ENCODE measurements around the gene B3GLCT. TPM values are rescaled to one million over a fixed set of nuclear protein-coding genes. Genes with fewer than 3 reads are reported as not detected.

B3GLCT gene
- polyA plus RNA-seq, 4 donors = 18.5 to 41.8 (median 24.3) TPM

DNA sequence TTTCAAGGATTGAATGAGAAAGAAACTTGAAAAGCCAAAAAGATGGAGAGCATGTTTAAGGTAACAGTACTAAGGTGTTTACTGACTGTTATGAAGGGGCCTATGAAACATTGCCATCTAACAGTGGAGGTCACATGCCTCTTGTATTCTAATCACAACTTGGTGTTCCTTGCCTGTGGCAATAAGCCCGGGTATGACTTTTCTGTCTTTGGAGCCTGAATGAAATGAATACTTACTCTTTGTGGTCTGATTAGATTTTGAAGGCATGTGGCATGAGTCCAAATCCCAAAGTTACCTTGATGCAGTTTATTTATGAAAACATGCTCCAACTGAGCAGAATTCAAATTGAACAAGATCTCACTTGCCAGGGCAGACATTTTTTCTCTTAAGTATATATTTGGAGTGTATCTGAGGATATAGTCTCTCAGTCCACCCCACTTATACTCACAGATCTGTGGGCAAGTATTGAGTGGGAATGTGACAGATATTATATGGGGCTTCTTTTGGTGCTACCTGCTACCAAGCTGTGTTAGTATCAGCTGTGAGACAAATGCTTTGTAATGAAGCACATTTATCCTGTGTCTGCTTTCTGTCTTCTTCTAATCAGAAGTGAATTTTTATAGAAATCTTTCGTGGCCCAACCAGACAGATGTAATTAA is 67.5 kb downstream of the B3GLCT start:
- no peak for DNase-seq (ENCODE audit: low read depth in 4 of 4, low spot score in 3 of 4)

DNA sequence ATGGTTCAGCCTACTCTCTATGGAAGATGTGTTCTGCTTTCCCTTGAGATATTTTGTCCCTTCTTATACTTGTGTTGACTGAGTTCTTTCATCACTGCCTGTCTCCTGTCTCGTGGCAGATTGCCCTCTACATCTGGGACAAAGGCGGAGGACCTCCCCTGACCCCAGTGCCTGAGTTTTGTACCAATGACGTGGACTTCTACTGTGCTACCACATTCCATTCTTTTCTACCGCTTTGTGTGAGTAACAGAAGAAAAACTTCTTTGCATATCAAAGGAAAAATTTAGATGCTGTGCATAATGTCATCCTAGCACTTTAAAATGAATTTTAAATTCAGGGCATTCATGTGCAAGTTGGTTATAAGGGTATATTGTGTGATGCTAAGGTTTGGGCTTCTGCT is 74.6 kb downstream of the B3GLCT start:
- no peak for DNase-seq (ENCODE audit: low read depth in 4 of 4, low spot score in 3 of 4)

DNA sequence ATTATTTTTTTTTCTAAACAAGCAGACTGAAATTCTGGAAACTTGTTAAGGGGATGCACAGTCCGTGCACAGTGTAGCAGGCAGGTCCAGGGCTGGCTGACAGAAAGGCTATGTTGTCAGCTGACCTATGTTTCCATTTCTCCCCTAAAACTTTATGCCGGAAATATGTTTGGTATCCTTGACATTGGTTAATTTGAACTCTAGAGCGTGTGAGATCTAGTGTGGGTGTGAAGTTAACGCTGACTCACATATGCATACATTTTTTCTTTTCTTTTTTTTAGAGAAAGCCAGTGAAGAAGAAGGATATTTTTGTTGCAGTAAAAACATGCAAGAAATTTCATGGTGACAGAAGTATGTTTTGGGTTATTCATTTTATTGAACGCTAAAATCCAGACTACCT is 76.6 kb downstream of the B3GLCT start:
- no peak for DNase-seq (ENCODE audit: low read depth in 4 of 4, low spot score in 3 of 4)

GRCh38 chr13:31278869-31279268 is 79.1 kb downstream of the B3GLCT start:
- no peak for DNase-seq (ENCODE audit: low read depth in 4 of 4, low spot score in 3 of 4)

GRCh38 chr13:31282741-31283455 is 83.1 kb downstream of the B3GLCT start:
- no peak for DNase-seq (ENCODE audit: low read depth in 4 of 4, low spot score in 3 of 4)

DNA sequence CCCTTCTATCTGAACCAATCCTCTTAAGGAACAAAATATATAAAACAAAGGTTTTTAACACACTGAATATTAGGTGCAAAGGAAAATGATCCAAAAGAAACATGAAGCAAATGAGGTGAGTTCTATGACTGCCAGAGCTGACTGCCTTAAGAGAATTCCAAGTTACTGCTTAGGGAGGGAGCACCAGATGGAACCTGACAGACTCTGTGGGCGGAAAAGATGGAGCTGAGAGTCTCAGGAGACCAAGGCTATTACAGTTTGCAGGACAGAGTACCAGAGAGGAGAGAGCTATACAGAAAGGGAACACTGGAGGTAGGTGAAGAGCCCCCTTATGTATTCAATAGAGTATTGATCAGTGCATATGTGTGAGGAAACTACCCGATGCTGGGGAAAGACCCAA is 87.2 kb downstream of the B3GLCT start:
- DNase-seq (ENCODE audit: low read depth in 4 of 4, low spot score in 3 of 4) = no peak

GRCh38 chr13:31301119-31301518 is 101.3 kb downstream of the B3GLCT start:
- no peak for DNase-seq (ENCODE audit: low read depth in 4 of 4, low spot score in 3 of 4)

DNA sequence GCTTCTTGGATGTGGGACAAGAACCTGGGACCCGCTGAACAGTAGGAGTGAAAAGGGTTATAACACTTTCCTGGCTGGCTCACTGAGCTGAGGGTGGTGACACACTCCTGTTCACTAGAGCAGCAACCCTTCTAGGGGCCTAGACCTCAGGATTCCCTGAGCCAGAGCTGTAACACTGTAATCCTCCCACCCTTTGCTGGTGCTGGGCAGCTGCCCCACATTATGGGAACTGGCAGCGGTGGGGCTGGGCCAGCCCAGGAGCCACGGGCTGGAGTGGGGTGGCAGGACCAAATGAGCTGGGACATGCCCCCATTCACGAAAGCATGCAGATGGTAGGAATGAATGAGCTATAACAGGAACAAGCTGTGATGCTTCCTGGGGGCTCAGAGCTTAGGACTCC is 110.6 kb downstream of the B3GLCT start:
- no peak for DNase-seq (ENCODE audit: low read depth in 4 of 4, low spot score in 3 of 4)

DNA sequence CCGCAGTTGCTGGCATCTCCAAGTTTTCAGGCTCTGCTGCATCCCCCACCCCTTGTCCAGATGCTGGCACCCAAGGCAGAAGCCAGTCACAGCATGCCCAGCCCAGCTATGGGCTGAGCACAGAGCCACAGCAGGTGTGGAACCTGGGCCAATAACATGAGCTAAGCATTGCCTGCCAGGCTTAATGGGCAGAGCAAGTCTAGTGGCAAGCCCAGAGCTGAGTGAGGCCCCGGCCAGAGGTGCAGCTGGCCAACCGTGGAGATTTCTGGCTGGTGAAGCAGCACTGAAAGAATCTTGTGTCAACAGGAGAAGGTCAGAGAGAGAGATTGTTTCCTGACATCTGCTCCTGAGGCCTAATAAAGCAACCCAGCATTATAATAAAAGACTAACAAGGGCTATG is 111.0 kb downstream of the B3GLCT start:
- no peak for DNase-seq (ENCODE audit: low read depth in 4 of 4, low spot score in 3 of 4)

DNA sequence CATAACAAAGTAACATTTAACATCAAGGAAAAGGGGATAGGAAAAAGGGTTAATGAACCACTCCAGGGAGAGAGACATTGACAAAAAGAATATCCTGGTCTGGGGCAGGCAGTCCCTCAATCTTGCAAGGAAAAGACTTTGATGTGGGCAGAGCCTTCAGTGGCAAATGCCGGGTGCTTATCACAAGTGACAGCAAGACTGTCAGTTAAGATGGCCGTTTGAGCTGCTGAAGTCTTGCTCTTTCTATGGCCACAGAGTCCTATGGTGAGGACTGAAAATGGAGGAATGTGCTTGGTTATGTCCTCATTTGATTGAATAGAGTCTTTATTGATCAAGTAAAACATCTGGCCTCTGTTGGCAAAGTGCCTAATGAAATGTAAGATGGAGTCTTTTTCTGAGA is 112.1 kb downstream of the B3GLCT start:
- DNase-seq (ENCODE audit: low read depth in 4 of 4, low spot score in 3 of 4) = no peak

DNA sequence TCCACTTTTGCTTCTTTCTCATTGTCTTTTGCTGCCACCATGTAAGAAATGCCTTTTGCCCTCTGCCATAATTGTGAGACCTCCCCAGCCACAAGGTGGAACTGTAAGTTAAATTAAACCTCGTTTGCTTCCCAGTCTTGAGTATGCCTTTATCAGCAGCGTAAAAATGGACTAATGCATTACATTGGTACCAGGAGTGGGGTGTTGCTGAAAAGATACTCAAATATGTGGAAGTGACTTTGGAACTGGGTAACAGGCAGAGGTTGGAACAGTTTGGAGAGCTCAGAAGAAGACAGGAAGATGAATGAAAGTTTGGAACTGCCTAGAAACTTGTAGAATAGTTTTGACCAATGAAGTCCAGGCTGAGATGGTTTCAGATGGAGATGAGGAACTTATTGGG is 115.2 kb downstream of the B3GLCT start:
- DNase-seq (ENCODE audit: low read depth in 4 of 4, low spot score in 3 of 4) = no peak

- no peak for DNase-seq (ENCODE audit: low read depth in 4 of 4, low spot score in 3 of 4)
These were observed 121.2 kb downstream of the B3GLCT start for GRCh38 chr13:31320946-31321345.

- no peak for DNase-seq (ENCODE audit: low read depth in 4 of 4, low spot score in 3 of 4)
These were observed 121.7 kb downstream of the B3GLCT start for GRCh38 chr13:31321457-31321856.

DNA sequence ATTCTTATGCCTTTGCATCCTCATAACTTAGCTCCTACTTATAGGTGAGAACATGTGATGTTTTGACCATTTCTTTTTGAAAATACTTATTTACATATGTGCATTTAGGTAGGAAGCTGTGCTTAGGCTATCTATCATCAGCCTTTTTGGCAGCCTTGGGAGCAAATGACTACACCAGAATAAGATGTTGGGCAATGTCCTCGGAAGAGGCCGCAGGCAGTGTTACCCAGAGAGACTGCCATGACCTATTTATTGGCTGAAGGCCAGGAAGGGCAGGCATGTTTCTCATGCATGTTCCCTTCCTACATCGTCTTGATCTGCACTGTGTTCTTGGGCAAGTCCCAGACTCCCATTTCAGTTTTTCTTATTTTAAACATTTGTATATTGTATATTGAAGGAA is 122.3 kb downstream of the B3GLCT start:
- no peak for DNase-seq (ENCODE audit: low read depth in 4 of 4, low spot score in 3 of 4)

GRCh38 chr13:31322702-31323405 is 123.1 kb downstream of the B3GLCT start:
- no peak for DNase-seq (ENCODE audit: low read depth in 4 of 4, low spot score in 3 of 4)

DNA sequence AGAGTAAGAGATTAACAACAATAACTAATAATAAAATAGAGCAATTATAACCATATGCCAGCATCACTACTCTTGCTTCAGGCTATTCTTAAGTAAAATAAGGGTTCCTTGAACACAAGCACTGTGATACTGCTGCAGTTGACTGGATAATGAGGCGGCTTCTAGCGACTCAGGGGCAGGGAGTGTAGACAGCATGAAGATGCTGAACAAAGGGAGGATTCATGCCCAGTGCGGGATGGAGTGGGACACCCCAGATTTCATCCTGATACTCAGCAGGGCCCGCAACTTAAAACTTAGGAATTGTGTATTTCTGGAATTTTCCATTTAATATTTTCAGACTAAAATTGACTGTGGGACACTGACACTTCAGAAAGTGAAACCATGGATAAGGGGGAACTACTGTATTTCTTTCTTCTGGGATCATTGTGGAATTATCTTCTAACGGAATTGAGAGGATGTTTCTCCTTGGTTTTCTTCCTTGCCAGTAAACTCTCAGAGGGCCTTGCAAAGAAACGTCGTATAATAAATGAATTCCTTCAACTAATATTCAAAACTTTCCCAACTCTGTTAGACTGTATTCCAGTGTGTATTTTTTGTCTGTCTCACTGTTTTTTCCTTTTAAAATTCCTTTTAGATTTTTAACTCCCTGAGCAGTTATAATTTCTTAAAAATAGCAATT is 127.5 kb downstream of the B3GLCT start:
- no peak for DNase-seq (ENCODE audit: low read depth in 4 of 4, low spot score in 3 of 4)

DNA sequence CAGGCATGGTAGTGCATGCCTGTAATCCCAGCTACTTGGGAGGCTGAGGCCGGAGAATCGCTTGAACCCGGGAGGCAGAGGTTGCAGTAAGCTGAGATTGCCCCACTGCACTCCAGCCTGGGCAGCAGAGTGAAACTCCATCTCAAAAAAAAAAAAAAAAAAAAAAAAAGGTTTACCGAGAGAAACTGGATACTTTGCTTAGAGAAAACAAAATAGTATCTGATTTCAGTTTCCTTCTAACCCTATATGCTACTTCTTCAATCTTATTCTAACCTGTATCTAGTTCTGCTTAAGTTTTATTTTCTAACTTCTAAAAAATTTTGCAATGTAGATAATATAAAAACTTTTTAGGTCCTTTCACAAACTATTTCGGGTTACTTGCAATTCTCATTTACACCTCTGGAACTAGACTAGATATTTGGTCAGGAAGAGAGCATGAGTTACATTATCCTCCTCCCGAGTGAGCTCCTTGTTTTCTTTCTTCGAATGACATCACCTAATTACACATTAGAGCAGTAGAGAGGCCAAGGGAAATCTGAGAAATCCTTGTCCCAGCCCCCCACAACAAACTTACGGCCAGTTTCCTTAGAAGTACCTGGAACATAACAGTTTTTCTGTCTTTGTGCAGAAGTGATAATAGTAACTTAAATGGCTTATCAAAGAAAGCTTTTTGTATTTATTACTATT is 128.9 kb downstream of the B3GLCT start:
- peak in 3 of 4 donors; percentile 3 to 47 (median 31) for DNase-seq (ENCODE audit: low read depth in 4 of 4, low spot score in 3 of 4)

GRCh38 chr13:31330236-31330635 is 130.5 kb downstream of the B3GLCT start:
- DNase-seq (ENCODE audit: low read depth in 4 of 4, low spot score in 3 of 4) = no peak

DNA sequence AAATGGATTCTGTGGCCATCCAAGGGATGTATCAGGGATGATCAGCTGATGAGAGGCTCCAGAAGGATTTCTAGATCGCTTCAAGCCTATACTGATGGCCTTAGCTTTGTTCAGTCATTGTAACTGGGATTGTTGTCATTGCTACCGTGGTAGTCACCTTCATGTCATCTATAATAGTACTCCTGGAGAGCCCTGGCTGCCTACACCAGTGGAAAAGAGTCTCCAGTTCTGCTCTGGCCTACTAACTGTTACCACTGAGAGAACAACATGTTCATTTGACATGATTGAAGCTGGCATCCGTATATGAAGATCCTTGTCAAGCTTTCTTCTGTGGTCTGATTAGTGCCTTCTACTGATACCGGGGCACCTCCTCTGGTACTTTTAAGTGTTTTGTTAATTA is 131.3 kb downstream of the B3GLCT start:
- DNase-seq (ENCODE audit: low read depth in 4 of 4, low spot score in 3 of 4) = no peak

DNA sequence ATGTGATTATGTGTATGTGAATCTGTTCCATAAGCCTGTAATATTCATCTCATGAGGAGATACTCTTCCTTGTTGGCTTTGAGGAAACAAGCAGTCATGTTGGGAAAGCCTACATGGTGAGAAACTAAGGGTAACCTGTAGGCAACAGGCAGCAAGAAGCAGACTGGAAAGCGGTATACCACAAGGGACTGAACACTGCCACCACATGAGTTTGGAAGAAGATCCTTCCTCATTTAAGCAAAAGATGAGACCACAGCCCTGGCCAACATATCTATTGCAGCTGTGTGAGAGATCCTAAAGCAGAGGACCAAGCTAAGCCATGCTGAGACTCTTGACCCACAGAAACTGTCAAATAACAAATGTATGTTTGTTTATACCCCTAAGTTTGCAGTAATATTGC is 134.8 kb downstream of the B3GLCT start:
- no peak for DNase-seq (ENCODE audit: low read depth in 4 of 4, low spot score in 3 of 4)

Data from left renal pelvis (tissue), 4 donors.